Activated naive CD4-positive, alpha-beta T cell treated with anti-CD3 and anti-CD28 coated beads, Interleukin-2, amount 50 U/mL, for 24 hours (primary cell): ENCODE results near the gene STC2.
"Not testable (repeated sequence)": the region's sequence is repeated elsewhere in the genome, so short reads cannot be mapped to it uniquely, and the experiment has no call there.

ENCODE experiments used
- H3K27ac Mint-ChIP-seq: one replicate; pipeline ENCODE4 v1.8.0; 2021; ENCODE audit warnings: mild to moderate bottlenecking, mixed read lengths
- H3K27me3 Mint-ChIP-seq: one replicate; pipeline ENCODE4 v1.8.0; 2021; ENCODE audit warnings: mixed read lengths
- H3K36me3 Mint-ChIP-seq: one replicate; pipeline ENCODE4 v1.8.0; 2021; ENCODE audit warnings: mixed read lengths
- H3K4me1 Mint-ChIP-seq: one replicate; pipeline ENCODE4 v1.8.0; 2021; ENCODE audit warnings: mixed read lengths
- H3K4me3 Mint-ChIP-seq: one replicate; pipeline ENCODE4 v1.8.0; 2021; ENCODE audit warnings: mild to moderate bottlenecking, mixed read lengths
- H3K9me3 Mint-ChIP-seq: one replicate; pipeline ENCODE4 v1.8.0; 2021; ENCODE audit warnings: mixed read lengths

STC2 gene

DNA sequence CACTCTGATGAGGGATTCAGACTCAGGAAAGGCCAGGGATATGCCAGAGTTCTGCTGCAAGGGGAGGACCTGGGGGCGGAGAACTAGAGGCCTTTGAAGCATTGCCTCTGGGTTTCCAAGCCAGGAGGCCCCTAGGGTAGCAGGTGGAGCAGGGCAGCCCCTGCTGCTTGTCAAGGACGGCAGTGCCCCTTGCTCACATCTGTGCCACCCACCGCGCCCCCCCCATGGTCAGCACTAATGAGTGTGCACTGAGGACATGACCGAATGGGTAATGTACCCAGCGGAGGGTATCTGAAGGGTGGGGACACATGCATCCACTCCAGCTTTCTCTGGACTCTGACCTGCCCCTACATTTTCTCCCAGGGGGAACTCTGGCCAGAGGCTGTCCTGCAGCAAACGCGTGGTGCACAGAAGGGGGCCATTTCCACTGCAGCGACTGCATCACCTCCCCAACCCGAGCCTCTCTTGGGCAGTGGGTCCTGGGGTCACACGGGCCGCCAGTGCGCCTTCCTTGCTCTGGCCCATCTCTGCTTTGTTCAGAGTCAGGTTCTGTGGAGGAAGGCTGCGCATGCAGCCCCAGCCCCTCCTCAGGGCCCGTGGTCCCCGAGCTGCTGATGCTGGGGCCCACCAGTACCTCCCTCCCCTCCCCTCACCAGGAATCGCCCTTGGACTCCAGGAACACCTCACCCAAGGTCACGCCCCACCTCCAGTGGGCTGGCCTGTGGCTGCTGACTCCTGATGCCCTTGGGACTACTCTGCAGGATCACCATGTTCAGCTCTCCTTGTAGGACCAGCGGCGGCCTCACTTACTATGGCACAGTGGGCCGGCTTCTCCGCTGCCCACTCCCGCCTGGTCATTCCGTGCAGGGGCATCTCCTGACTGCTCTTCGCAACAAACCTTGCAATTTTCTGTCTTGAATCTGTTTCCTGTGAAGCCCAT is 31.2 kb downstream of the STC2 start:
- Mint-ChIP-seq H3K4me1 (peaks cover 14% of the 10 kb centered on the region), H3K27ac (no peak overlapping the region), H3K9me3 (no peaks in the 10 kb centered on the region), H3K4me3 (no peak overlapping the region), H3K36me3 (no peaks in the 10 kb centered on the region), H3K27me3 (peaks cover 17% of the 10 kb centered on the region)

DNA sequence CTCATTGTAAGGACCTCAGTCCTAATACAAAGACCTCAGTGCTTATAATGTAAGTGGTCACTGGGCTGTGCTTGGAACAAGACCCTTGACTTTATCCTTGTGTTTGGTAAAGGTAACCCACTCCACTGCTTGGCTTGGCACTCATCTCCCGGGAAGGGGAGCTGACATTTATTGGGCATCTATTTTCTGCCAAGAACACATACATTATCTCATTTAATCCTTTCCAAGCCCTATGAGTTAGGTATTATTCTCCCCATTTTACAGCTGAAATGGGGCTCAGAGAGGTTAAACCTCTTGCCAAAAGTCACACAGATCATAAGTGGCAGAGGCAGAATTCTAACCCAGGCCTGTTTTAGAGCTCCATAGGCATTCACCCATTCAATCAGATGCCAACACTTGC is 32.4 kb downstream of the STC2 start:
- peaks cover 19% of the 10 kb centered on the region for H3K27me3 Mint-ChIP-seq

DNA sequence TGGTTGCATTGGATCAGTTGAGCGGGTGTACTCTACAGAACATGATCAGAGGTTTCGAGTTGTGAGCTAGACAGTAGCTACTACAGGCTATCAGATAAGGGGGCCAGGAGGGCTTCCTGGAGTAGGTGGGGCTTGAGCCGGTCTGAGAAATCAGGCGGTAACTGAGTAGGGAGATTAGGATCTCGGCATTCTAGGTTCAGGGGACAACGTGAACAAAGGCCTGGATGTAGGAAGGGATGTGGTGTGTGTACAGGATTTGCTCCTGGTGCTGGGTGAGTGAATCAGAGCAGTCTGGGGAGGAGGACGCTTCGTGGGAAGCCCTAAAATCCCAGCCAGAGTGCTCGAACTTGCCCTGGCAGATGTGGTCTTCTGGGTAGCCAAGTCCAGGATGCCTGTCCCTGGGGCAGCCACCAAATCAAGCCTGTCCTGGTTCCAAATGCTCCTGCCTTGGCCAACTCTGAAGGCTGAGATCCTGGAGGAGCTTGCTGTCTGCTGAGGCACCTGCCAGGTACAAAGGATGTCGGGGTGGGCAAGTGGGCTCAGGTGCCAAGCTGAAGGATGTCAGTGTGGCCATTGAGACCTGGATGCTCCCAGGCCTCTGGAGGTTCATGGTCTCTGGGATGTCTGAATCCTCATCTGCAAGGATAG is 33.4 kb downstream of the STC2 start:
- no peaks in the 10 kb centered on the region for H3K9me3 Mint-ChIP-seq
- H3K27me3 Mint-ChIP-seq: peaks cover 24% of the 10 kb centered on the region
- H3K36me3 Mint-ChIP-seq: no peaks in the 10 kb centered on the region
- peaks cover 14% of the 10 kb centered on the region for H3K4me1 Mint-ChIP-seq
- H3K27ac Mint-ChIP-seq: no peak overlapping the region
- no peak overlapping the region for H3K4me3 Mint-ChIP-seq

More for the DNA sequence above, 32.4 kb downstream of the STC2 start:
- Mint-ChIP-seq H3K36me3 (no peaks in the 10 kb centered on the region), H3K9me3 (no peaks in the 10 kb centered on the region), H3K4me3 (no peak overlapping the region), H3K4me1 (peaks cover 14% of the 10 kb centered on the region), H3K27ac (no peak overlapping the region)

DNA sequence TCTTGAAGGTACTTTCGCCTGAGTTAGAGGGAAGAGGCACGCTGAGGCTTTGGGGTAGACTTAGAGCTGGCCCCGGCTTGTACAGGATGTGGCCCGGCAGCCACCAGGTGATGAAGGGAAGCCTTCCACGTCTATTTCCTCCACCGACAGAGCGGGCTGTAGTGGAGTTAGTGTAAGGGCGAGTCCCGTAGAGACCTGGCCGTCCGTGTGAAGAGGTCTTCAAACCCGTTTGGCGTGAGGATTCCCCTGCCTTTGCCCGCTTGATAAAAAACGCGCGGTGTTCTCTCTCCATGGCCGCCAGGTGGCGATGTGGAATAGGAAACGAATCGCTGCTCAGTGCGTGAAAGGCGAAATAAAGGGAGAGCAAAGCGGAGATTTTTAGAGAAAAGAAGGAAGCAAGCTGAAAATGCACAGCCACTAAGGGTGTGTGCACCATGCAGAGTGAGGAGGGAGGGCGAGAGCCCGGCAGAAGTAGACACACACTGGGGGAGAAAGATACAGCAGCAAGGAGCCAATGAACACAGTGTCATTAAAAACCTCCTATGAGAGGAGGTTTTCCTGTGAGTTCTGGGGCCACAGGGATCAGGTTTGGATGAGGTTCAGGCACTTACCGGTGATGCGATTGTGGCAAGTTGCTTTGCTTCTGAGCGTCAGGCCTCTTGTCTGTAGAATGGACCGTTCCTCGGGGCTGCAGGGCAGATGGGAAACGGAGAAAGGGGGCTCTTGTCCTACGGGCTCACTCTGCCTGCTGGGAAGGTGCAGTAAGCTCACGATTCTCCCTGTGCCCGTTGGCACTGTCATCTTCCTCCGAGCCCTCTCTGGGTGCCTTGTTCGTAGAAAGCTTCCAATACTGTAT is 34.2 kb downstream of the STC2 start:
- no peaks in the 10 kb centered on the region for H3K9me3 Mint-ChIP-seq
- peaks cover 14% of the 10 kb centered on the region for H3K4me1 Mint-ChIP-seq
- H3K27me3 Mint-ChIP-seq: peaks cover 29% of the 10 kb centered on the region
- no peak overlapping the region for H3K27ac Mint-ChIP-seq
- H3K36me3 Mint-ChIP-seq: no peaks in the 10 kb centered on the region
- H3K4me3 Mint-ChIP-seq: peak overlapping the region; percentile 77

DNA sequence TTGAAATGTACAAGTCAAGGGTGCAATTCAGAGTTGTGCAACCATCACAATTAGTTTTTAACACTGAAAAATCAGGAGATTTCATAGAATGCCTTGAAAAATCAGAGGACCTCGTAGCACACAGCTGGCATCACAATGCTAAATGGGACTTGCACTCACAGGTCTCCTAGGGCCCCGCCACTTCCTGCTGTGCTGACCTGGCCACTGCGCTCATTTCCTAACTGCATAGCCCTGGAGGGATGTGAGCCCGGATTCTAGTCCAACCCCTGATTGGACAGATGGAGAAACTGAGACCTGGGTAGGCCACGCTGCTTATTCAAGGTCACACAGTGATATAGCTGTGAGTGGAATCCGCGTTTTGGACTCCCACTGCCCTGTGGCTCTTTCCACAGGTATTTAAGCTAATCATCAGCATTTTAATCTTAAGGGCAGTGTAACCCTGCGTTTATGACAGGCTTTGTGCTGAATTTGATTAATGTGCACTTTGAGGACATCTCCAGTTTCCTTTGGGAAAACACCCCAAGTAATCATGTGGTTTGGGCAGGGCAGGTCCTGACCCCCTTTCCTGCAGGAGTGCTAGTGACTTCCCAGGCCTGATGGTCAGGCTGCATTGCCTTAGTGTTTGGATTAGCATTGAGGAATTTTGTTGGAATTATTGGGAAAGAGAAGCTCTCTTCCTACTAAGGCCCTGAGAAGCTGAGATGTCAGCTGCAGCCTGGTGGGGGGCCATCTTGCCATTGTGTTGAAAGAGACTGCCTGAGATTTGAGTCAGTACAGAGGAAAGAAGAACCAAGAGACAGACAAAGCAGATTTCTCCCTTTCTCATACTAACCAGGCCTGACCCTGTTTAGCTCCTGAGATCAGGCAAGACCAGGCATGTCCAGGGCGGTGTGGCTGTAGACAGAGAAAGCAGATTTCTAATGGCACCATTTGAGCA is 36.2 kb downstream of the STC2 start:
- no peaks in the 10 kb centered on the region for H3K36me3 Mint-ChIP-seq

DNA sequence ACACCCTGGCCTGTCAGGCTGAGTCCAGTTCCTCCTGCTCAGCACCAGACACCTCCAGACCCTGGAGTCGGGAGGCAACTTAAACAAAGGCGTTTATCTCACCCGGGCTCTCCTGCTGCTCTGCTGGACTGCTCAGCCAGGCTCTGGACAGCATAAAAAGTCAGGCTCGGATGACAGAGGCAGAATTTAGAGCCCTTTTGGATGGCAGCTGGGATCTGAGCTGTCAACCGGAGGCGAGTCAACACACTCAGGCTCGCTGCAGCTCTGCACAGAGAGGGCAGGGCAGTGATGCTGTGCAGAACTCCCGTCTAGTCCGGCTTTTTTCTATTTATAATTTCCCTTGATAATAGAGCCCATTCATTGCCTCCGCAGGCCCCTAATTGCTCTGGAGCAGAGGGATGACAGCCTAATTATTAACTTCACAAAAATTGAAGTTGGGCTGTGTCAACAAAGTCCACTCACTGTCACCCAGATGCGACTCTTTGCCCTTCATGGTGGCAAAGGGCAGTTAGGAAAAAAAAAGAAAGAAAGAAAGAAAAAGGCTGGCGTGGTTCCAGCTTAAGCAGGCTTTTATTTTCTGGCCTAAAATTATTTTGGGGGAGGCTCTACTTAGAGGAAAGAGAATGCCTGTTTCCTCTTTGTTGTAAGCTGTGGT is 37.6 kb downstream of the STC2 start:
- Mint-ChIP-seq H3K36me3 (no peaks in the 10 kb centered on the region), H3K4me3 (no peak overlapping the region), H3K27me3 (peaks cover 44% of the 10 kb centered on the region), H3K27ac (no peak overlapping the region), H3K4me1 (peaks cover 14% of the 10 kb centered on the region), H3K9me3 (no peaks in the 10 kb centered on the region)

More for the DNA sequence above, 36.2 kb downstream of the STC2 start:
- H3K27ac Mint-ChIP-seq: no peak overlapping the region
- H3K4me3 Mint-ChIP-seq: no peak overlapping the region
- no peaks in the 10 kb centered on the region for H3K9me3 Mint-ChIP-seq
- H3K4me1 Mint-ChIP-seq: peaks cover 14% of the 10 kb centered on the region
- H3K27me3 Mint-ChIP-seq: peaks cover 38% of the 10 kb centered on the region

DNA sequence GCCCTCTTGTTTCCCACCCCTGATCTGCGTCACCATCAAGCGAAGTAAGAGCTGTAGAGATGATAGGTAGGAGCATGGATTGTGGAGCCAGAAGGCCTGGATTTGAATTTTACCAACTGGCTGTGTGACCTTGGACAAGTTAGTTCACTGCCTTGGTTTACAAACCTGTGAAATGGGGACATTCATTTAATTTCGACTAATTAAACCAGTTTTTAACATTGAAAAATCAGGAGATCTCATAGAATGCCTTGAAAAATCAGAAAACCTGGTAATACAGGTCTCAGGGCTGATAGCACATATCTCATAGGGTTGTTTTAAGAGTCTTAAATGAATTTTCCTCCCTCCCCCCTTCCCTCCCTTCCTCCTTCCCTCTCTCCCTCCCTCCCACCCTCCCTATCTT is 38.8 kb downstream of the STC2 start:
- Mint-ChIP-seq H3K27ac (no peak overlapping the region), H3K9me3 (no peaks in the 10 kb centered on the region), H3K27me3 (peaks cover 50% of the 10 kb centered on the region), H3K4me1 (peaks cover 10% of the 10 kb centered on the region), H3K36me3 (peaks cover under 1% of the 10 kb centered on the region), H3K4me3 (no peak overlapping the region)

DNA sequence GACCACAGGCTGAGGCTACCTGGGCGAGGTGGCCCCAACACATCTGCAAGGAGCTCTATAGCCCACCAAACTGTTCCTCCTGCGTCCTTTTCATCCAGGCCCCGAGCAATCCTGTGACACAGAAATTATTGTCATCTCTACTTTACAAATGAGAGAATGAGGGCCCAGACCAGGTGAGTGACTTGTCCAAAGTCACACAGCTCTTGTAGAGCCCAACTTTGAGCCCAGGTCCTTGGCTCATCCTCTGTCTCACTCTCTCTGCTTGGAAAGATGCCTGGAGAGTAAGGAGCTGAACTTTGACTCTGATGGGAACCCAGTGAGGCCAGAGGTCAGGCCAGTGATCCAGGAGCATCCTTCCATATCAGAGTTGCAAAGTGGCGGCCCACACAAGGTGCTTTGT is 39.6 kb downstream of the STC2 start:
- no peaks in the 10 kb centered on the region for H3K9me3 Mint-ChIP-seq
- H3K27ac Mint-ChIP-seq: no peak overlapping the region
- peaks cover 7% of the 10 kb centered on the region for H3K4me1 Mint-ChIP-seq
- H3K36me3 Mint-ChIP-seq: peaks cover 2% of the 10 kb centered on the region
- peaks cover 49% of the 10 kb centered on the region for H3K27me3 Mint-ChIP-seq
- H3K4me3 Mint-ChIP-seq: no peak overlapping the region

DNA sequence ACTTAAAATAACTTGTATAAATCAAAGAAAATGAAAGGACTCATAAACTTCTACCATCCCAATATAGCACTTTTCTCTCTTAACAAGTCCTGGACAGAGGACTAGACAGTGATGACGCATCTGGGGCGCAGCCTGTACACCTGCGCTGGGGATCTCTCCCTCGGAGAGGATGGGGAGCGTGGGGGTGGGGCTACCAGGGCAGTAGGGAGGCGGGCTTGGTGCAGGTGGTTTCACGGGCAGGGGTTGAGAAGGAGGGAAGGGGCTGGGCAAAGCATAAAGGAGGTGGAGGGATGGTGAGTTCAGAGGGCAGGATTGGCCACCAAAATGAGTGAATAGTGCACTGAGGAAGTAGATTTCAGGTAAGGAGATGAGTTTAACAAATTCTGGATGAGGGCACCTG is 41.1 kb downstream of the STC2 start:
- Mint-ChIP-seq H3K9me3 (no peaks in the 10 kb centered on the region), H3K36me3 (peaks cover 2% of the 10 kb centered on the region), H3K27me3 (peaks cover 53% of the 10 kb centered on the region), H3K4me1 (peaks cover 10% of the 10 kb centered on the region), H3K27ac (no peak overlapping the region), H3K4me3 (no peak overlapping the region)

DNA sequence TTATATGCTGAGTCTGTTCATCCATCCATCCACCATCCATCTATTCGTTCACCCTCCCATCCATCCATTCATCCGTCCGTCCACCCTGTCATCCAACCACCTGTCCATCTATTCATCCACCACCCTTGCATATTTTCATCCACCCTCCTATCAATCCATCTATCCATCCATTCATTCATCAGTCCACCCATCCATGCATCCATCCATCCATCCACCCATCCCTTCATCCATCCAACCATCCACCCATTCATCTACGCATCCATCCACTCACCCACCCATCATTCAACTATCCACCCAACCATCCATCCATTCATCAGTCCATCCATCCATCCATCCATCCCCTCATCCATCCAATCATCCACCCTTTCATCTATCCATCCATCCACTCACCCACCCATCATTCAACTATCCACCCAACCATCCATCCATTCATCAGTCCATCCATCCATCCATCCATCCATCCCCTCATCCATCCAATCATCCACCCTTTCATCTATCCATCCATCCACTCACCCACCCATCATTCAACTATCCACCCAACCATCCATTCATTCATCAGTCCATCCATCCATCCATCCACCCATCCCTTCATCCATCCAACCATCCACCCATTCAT is 43.8 kb downstream of the STC2 start:
- H3K4me1 Mint-ChIP-seq: peaks cover 10% of the 10 kb centered on the region
- H3K36me3 Mint-ChIP-seq, H3K4me3 Mint-ChIP-seq, H3K9me3 Mint-ChIP-seq, H3K27ac Mint-ChIP-seq: not testable (repeated sequence)
- H3K27me3 Mint-ChIP-seq: peaks cover 47% of the 10 kb centered on the region

DNA sequence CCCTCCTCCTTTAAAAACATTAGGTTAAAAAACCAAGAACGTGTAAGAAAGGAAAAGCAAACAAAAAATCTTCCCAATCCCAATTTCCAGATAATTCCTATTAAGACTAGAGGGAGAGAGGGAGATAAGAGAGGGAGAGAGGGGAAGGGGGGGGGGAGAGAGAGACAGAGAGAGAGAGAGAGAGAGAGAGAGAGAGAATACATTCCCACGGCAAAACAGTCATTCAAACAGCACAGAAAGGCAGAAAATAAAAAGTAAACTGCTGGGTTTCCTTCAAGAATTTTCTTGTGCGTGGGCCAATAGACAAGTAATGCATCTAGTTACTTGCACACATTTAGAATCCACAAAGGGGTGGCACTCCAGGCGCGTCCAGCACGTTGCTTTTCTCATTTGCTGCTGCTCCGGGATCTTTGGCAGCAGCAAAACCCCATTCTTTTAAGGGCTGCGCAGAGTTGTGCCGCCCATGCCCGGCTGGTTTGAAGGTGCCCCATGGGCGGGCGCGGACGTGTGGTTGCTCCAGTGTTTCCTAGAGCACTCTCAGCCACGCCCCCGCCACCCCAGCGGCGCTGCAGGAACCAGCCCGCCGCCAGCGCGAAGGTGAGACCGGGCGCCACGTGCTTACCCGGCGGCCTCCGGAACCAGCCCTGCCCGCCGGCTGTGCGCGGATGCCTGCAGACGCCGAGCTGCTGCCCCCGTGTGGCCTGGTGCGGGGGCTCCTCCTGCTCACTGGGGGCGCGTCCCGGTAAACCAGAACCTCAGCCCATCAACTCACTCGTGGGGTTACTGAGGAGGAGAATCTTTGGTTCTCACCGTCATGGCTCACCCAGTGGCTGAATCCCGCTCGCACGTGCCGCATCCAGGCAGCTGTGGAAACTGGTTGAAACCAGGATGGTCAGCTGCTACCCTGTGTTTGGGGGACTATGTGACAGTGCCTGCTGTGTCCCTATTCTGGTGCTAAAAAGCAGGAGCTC is 44.6 kb downstream of the STC2 start:
- Mint-ChIP-seq H3K9me3 (no peaks in the 10 kb centered on the region), H3K4me1 (peaks cover 10% of the 10 kb centered on the region), H3K4me3 (peak overlapping the region; percentile 56), H3K36me3 (peaks cover 2% of the 10 kb centered on the region), H3K27me3 (peaks cover 45% of the 10 kb centered on the region), H3K27ac (no peak overlapping the region)

DNA sequence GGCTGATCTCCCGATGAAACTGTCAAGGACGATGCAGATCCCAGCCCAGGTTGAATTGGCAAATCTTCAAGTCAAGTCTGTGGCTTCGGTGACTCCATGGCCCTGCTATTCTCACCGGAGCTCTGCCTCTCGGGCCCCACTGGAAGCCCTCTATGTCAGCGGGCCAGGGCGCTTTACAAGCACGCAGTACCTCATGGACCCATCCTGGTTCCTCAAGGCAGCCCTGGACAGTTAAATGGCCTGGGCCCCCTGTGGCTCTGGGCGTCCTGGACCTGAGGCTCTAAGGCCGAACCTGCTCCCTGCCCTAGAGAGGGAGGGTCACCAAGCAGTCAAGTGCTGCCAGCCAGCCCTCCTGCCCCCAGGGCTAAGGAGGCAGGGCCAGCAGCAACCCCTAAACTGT is 45.3 kb downstream of the STC2 start:
- Mint-ChIP-seq H3K4me1 (peaks cover 10% of the 10 kb centered on the region), H3K9me3 (no peaks in the 10 kb centered on the region), H3K4me3 (no peak overlapping the region), H3K36me3 (peaks cover 2% of the 10 kb centered on the region), H3K27ac (no peak overlapping the region), H3K27me3 (peaks cover 43% of the 10 kb centered on the region)

DNA sequence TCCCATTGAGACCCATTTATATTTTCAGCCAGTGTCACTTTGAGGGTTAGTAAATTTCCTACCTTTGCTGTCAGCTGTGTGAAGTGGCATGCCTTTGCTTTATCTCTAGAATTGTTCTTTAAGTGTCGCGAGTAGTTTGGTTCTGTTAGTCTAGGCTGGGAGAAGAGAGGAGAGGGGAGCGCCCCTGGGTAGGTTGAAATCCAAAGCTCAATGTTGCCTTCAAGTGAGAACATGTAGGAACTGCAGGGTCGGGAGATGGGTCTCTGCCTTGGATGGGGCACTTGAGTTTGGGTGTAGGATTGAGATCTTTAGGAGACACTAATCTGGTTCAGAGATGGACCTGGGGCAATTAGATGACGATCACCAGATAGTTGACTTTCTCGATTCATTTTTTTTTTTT is 46.3 kb downstream of the STC2 start:
- Mint-ChIP-seq H3K9me3 (no peaks in the 10 kb centered on the region), H3K36me3 (peaks cover 2% of the 10 kb centered on the region), H3K4me3 (no peak overlapping the region), H3K27ac (no peak overlapping the region), H3K4me1 (peaks cover 10% of the 10 kb centered on the region), H3K27me3 (peaks cover 36% of the 10 kb centered on the region)
